Skeletal muscle tissue (tissue), 4 donors: ENCODE measurements around the gene PFDN6. TPM values are rescaled to one million over a fixed set of nuclear protein-coding genes. Genes with fewer than 3 reads are reported as not detected.

ENCODE experiments used
- H3K27ac ChIP-seq: one replicate; pipeline ENCODE4 v1.7.0; 2013; ENCODE audit warnings: mild to moderate bottlenecking, low read depth, low read length, inconsistent platforms
- H3K27me3 ChIP-seq, 3 donors: one replicate each; pipeline ENCODE4 v1.7.0; 2013; ENCODE audit warnings: low read length in 3 of 3; ENCODE audit not compliant: control insufficient read depth in 3 of 3, insufficient read depth in 3 of 3
- H3K36me3 ChIP-seq, 3 donors: one replicate each; pipeline ENCODE4 v1.7.0; 2013; ENCODE audit warnings: low read length in 3 of 3; ENCODE audit not compliant: control insufficient read depth in 3 of 3, insufficient read depth in 3 of 3
- H3K4me1 ChIP-seq, 3 donors: one replicate each; pipeline ENCODE4 v1.7.0; 2013; ENCODE audit warnings: low read length in 3 of 3, mild to moderate bottlenecking in 3 of 3; ENCODE audit not compliant: control insufficient read depth in 3 of 3, insufficient read depth in 3 of 3
- H3K4me3 ChIP-seq, 3 donors: one replicate each; pipeline ENCODE4 v1.7.0; 2013; ENCODE audit warnings: low read length in 3 of 3
- H3K9ac ChIP-seq, 3 donors: one replicate each; pipeline ENCODE4 v1.7.0; 2013; ENCODE audit warnings: low read length in 3 of 3, mild to moderate bottlenecking in 3 of 3, moderate library complexity in 2 of 3, low read depth in 1 of 3
- H3K9me3 ChIP-seq, 3 donors: one replicate each; pipeline ENCODE4 v1.7.0; 2013; ENCODE audit warnings: low read length in 3 of 3; ENCODE audit not compliant: control insufficient read depth in 3 of 3
- total RNA-seq: library from RNA; depleted of rRNA; stranded (reverse); fragments of >200 nt; gene quantifications from one replicate; pipeline ENCODE4 v1.2.3, GENCODE V29; 2014
- donor health status: Osteomylitis.

The PFDN6 gene
- total RNA-seq, 1 donor from 2014 or later, result 27.1 TPM

GRCh38 chr6:33323623-33323948, 34.2 kb downstream of the PFDN6 start:
- Histone ChIP-seq H3K27me3 (no peaks in the 10 kb centered on the region), H3K27ac (peak overlapping the region; percentile 76), H3K4me1 (peaks cover 33 to 48% (median 41%) of the 10 kb centered on the region in 3 donors), H3K9me3 (no peaks in the 10 kb centered on the region), H3K36me3 (peaks cover 26 to 27% (median 26%) of the 10 kb centered on the region in 3 donors), H3K9ac (peak overlapping the region; percentile 87 to 91 (median 88)), H3K4me3 (peak overlapping the region; percentile 78 to 97 (median 85))

- peaks cover 30 to 43% (median 37%) of the 10 kb centered on the region in 3 donors for H3K4me1 ChIP-seq
- peaks cover 20 to 23% (median 20%) of the 10 kb centered on the region in 3 donors for H3K36me3 ChIP-seq
- H3K4me3 ChIP-seq, result peak overlapping the region; percentile 78 to 97 (median 85)
- H3K9me3 ChIP-seq, result no peaks in the 10 kb centered on the region
- H3K27ac ChIP-seq, result peak overlapping the region; percentile 76
- no peaks in the 10 kb centered on the region for H3K27me3 ChIP-seq
- peak overlapping the region; percentile 87 to 91 (median 88) for H3K9ac ChIP-seq
Observed at GRCh38 chr6:33324125-33324524, 34.7 kb downstream of the PFDN6 start.

- no peaks in the 10 kb centered on the region for H3K27me3 ChIP-seq
- no peak overlapping the region for H3K4me3 ChIP-seq
- no peaks in the 10 kb centered on the region for H3K4me1 ChIP-seq
- no peak overlapping the region for H3K27ac ChIP-seq
- H3K36me3 ChIP-seq, result no peaks in the 10 kb centered on the region
- H3K9me3 ChIP-seq, result no peaks in the 10 kb centered on the region
- no peak overlapping the region for H3K9ac ChIP-seq
Observed at GRCh38 chr6:33329058-33329457, 39.7 kb downstream of the PFDN6 start.

- no peaks in the 10 kb centered on the region for H3K27me3 ChIP-seq
- no peak overlapping the region for H3K27ac ChIP-seq
- no peak overlapping the region for H3K4me3 ChIP-seq
- H3K9ac ChIP-seq, result no peak overlapping the region
- no peaks in the 10 kb centered on the region for H3K36me3 ChIP-seq
- H3K9me3 ChIP-seq, result no peaks in the 10 kb centered on the region
- H3K4me1 ChIP-seq, result no peaks in the 10 kb centered on the region
Observed at GRCh38 chr6:33330736-33331135, 41.3 kb downstream of the PFDN6 start.

- Histone ChIP-seq H3K9ac (no peak overlapping the region), H3K4me3 (no peak overlapping the region), H3K4me1 (no peaks in the 10 kb centered on the region), H3K36me3 (no peaks in the 10 kb centered on the region), H3K27me3 (no peaks in the 10 kb centered on the region), H3K27ac (no peak overlapping the region), H3K9me3 (no peaks in the 10 kb centered on the region)
Observed at GRCh38 chr6:33333666-33334065, 44.3 kb downstream of the PFDN6 start.

- H3K27ac ChIP-seq, result no peak overlapping the region
- no peaks in the 10 kb centered on the region for H3K27me3 ChIP-seq
- H3K9me3 ChIP-seq, result no peaks in the 10 kb centered on the region
- H3K4me3 ChIP-seq, result no peak overlapping the region
- no peaks in the 10 kb centered on the region for H3K4me1 ChIP-seq
- no peak overlapping the region for H3K9ac ChIP-seq
- H3K36me3 ChIP-seq, result no peaks in the 10 kb centered on the region
Observed at GRCh38 chr6:33335916-33336315, 46.5 kb downstream of the PFDN6 start.

- no peaks in the 10 kb centered on the region for H3K27me3 ChIP-seq
- no peak overlapping the region for H3K27ac ChIP-seq
- H3K9ac ChIP-seq, result no peak overlapping the region
- H3K4me1 ChIP-seq, result no peaks in the 10 kb centered on the region
- H3K9me3 ChIP-seq, result no peaks in the 10 kb centered on the region
- H3K36me3 ChIP-seq, result no peaks in the 10 kb centered on the region
- H3K4me3 ChIP-seq, result no peak overlapping the region
Observed at GRCh38 chr6:33336495-33336894, 47.1 kb downstream of the PFDN6 start.

GRCh38 chr6:33339193-33339592, 49.8 kb downstream of the PFDN6 start:
- H3K4me1 ChIP-seq, result no peaks in the 10 kb centered on the region
- H3K27ac ChIP-seq, result no peak overlapping the region
- no peaks in the 10 kb centered on the region for H3K27me3 ChIP-seq
- H3K9ac ChIP-seq, result no peak overlapping the region
- no peak overlapping the region for H3K4me3 ChIP-seq
- no peaks in the 10 kb centered on the region for H3K36me3 ChIP-seq
- H3K9me3 ChIP-seq, result no peaks in the 10 kb centered on the region

Other genes starting within 250 kb of the PFDN6 start
- 14.6 TPM for gene HLA-DPA1, start 216.0 kb upstream of the PFDN6 start, total RNA-seq
- gene HLA-DPB1, start 213.6 kb upstream of the PFDN6 start, total RNA-seq, result 9.9 TPM
- 28.7 TPM for gene COL11A2, start 97.1 kb upstream of the PFDN6 start, total RNA-seq
- 17.7 TPM for gene RXRB, start 88.9 kb upstream of the PFDN6 start, total RNA-seq
- 53.2 TPM for gene SLC39A7, start 88.7 kb upstream of the PFDN6 start, total RNA-seq
- 15.7 TPM for gene HSD17B8, start 84.9 kb upstream of the PFDN6 start, total RNA-seq
- 20.4 TPM for gene RING1, start 81.1 kb upstream of the PFDN6 start, total RNA-seq
- gene VPS52, start 17.7 kb upstream of the PFDN6 start, total RNA-seq, result 43.8 TPM
- gene RPS18, start 17.5 kb upstream of the PFDN6 start, total RNA-seq, result 8,222 TPM
- gene B3GALT4, start 12.5 kb upstream of the PFDN6 start, total RNA-seq, result 2.1 TPM
- 67.3 TPM for gene WDR46, start 362 bp upstream of the PFDN6 start, total RNA-seq
- 18.3 TPM for gene RGL2, start 9.3 kb downstream of the PFDN6 start, total RNA-seq
- 16.7 TPM for gene TAPBP, start 24.5 kb downstream of the PFDN6 start, total RNA-seq
- gene ZBTB22, start 28.1 kb downstream of the PFDN6 start, total RNA-seq, result 17.7 TPM
- gene DAXX, start 33.4 kb downstream of the PFDN6 start, total RNA-seq, result 15.1 TPM
- 12.0 TPM for gene KIFC1, start 102.2 kb downstream of the PFDN6 start, total RNA-seq
- gene PHF1, start 121.4 kb downstream of the PFDN6 start, total RNA-seq, result 5.7 TPM
- gene CUTA, start 128.5 kb downstream of the PFDN6 start, total RNA-seq, result 73.1 TPM
- 1.6 TPM for gene SYNGAP1, start 130.5 kb downstream of the PFDN6 start, total RNA-seq
- 11.0 TPM for gene ZBTB9, start 165.0 kb downstream of the PFDN6 start, total RNA-seq